ENCODE measurements around the gene RHOV.

DNA sequence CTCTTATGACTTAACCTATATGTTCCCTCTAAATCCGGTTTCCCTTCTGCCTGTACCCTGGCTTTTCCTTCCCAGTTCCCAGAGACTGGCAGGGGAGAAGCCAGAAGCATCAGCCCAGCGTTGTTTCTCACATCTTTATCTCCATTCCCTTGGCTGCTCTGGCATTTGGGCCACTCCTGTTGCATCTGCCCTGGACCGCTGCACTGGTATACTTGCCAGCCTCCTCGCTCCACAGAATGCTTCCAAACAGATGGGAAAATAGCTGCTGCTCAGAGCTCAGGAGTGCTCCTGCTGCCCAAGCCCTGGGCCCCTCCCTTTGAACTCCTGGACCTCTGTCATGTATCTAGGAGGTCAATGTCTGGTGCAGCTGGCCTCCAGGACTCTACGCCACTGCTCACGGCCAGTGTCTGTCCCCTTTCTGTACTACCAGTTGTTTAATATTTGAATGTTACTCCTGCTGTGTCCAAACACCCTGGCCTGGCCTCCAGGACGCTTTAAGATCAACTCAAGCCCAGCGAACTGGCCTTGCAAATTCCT, 23.4 kb downstream of the RHOV start:
- TF ChIP-seq POLR2A (IDR thresholded peaks at IDR 0.05; ENCODE audit: low read length) (no peak), MAX (IDR thresholded peaks at IDR 0.05) (no peak), HOXA7 (CRISPR knock-in tag; IDR thresholded peaks at IDR 0.05) (no peak), MAZ (IDR thresholded peaks at IDR 0.05; ENCODE audit: borderline replicate concordance, low read depth, low read length) (no peak), JUN (IDR thresholded peaks at IDR 0.05) (no peak), RNF2 (IDR thresholded peaks at IDR 0.05; ENCODE audit: borderline replicate concordance, low read depth) (no peak), ZC3H11A (IDR thresholded peaks at IDR 0.05) (no peak), HEYL (CRISPR knock-in tag; IDR thresholded peaks at IDR 0.05) (no peak)
- TF ChIP-seq, protein P1, sequence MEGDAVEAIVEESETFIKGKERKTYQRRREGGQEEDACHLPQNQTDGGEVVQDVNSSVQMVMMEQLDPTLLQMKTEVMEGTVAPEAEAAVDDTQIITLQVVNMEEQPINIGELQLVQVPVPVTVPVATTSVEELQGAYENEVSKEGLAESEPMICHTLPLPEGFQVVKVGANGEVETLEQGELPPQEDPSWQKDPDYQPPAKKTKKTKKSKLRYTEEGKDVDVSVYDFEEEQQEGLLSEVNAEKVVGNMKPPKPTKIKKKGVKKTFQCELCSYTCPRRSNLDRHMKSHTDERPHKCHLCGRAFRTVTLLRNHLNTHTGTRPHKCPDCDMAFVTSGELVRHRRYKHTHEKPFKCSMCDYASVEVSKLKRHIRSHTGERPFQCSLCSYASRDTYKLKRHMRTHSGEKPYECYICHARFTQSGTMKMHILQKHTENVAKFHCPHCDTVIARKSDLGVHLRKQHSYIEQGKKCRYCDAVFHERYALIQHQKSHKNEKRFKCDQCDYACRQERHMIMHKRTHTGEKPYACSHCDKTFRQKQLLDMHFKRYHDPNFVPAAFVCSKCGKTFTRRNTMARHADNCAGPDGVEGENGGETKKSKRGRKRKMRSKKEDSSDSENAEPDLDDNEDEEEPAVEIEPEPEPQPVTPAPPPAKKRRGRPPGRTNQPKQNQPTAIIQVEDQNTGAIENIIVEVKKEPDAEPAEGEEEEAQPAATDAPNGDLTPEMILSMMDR (IDR thresholded peaks at IDR 0.05) = no peak
- TF ChIP-seq, protein P2, sequence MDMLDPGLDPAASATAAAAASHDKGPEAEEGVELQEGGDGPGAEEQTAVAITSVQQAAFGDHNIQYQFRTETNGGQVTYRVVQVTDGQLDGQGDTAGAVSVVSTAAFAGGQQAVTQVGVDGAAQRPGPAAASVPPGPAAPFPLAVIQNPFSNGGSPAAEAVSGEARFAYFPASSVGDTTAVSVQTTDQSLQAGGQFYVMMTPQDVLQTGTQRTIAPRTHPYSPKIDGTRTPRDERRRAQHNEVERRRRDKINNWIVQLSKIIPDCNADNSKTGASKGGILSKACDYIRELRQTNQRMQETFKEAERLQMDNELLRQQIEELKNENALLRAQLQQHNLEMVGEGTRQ (IDR thresholded peaks at IDR 0.05) = no peak

Data from A549 (cell line).